CD4-positive, alpha-beta T cell treated with Interferon alpha-2 for 1 hour (primary cell): Measurements from ENCODE around the gene SYMPK.
"Not testable (repeated sequence)": the region's sequence is repeated elsewhere in the genome, so short reads cannot be mapped to it uniquely, and the experiment has no call there.

Experiments
- DNase-seq, 2 donors: peaks; one replicate each; pipeline ENCODE4 v3.0.0-alpha.2; 2020 to 2022

SYMPK gene

DNA sequence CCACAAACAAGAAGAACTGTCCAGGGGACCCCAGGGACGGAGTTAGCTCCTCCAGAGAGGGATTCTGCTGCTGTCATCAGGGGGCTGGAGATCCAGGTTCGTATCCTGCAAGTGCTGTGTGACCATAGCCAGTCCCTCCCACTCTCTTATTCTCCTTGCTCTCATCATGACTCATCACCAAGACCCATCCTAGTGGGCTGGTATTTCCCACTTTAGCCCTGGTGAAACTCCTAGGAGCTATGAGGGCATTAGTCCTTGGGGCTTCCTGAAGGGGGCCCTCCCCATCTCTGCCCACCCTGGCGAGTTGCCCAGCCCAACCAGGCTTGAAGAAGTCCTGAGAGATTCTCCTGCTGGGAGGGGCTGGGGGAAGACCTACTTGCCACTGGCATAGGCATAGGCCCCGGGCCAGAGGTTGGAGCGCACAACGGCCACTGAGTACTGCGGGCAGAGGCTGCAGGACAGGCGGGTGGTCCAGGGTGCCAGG lies 62.8 kb downstream of the SYMPK start:
- DNase-seq: no peak

- not testable (repeated sequence) for DNase-seq
These were observed 63.4 kb downstream of the SYMPK start for GRCh38 chr19:45799541-45799940.

DNA sequence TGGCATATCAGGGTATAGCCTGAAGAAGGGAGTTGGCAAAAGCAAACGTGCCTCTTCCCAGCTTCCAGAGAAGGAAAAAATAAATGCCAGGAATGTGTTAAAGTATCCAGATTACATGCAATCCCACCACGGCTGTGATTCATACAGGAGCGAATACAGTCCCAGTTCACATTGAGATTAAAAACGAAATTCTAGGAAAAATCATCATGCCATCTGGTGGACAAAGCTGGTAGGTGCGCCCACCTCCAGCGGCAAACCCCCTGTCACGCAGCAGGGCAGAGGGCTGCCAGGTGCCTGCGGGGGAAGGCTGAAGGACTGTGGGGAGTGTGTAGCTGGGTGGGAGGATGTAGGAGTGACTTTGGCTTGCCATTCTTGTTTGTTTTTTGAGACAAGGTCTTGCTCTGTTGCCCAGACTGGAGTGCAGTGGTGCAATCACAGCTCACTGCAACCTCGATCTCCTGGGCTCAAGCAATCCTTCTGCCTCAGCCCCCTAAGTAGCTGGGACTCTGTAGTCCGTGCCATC lies 63.9 kb downstream of the SYMPK start:
- peak; percentile 55 to 74 for DNase-seq

DNA sequence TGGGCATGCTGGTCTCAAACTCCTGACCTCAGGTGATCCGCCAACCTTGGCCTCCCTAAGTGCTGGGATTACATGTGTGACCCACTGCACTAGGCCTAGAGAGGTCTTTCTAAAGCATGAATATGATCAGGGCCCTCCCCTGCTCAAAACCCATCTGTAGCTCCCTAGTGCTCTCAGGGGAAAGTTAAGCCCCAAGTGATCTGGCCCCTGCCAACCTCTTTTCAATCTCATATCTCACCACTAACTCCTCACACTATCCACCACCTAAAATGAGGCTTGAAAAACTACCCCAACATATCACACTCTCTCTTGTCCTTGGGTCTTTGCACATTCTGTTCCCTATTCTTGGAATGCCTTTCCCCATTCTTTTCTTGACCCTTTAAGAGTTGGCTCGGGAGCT lies 68.3 kb downstream of the SYMPK start:
- DNase-seq: no peak

DNA sequence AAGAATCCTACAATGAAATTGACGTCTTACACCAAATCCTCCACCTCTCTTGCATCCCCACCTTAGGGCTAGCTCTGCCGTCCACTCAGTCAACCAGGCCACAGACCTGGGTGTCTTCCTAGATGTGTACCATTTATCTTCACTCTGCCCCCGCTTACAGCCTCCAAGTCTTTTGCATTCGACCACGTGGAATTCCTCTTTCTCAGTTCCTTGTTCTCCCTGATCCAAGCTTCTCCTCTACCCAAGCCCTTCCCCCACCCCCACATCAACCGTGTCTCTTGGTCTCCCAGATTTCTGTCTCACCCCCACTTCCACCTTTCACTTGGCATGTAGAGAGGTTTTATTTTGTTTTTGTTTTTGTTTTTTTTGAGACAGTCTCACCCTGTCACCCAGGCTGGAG lies 69.1 kb downstream of the SYMPK start:
- DNase-seq: no peak

- no peak for DNase-seq
These were observed 69.8 kb downstream of the SYMPK start for GRCh38 chr19:45793178-45793564.

GRCh38 chr19:45792470-45793177 lies 70.3 kb downstream of the SYMPK start, which contains the start of gene DMWD:
TSS of gene DMWD (minus strand) at chr19:45792845. CDS start at chr19:45792756, 89 bp downstream.
- peak; percentile 99 to 100 for DNase-seq

DNA sequence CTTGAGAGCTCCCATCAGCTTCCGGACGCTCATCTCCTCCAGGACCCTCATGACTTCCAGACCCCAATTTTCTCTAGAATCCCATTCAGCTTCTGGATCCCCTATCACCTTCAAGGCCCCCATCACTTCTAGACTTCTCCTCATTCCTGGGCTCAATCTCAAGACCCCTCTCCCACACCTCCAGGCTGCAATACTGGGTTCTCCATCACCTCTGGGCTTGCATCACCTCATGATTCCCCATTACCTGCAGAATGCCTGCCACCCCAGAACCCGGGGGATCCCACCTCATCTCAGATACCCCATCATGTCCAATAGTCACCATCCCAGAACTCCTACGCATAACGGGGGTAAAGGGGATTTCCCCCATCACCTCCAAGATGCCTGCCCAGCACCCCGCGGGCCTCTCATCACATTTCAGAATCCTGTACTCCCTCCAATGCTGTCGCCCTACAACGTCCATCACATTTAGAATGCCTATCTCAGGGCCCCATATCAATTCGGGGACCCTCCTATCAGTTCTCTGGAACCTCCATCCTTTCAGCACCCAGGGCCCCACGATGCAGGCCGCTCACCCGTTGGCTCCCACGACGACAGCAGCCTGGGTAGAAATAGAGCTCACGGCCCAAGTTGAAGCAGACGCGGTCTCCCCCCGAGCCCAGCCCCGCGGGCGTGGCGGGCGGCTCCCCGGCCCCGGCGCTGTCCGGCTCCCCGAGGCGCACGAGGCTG lies 71.0 kb downstream of the SYMPK start:
- no peak for DNase-seq

DNA sequence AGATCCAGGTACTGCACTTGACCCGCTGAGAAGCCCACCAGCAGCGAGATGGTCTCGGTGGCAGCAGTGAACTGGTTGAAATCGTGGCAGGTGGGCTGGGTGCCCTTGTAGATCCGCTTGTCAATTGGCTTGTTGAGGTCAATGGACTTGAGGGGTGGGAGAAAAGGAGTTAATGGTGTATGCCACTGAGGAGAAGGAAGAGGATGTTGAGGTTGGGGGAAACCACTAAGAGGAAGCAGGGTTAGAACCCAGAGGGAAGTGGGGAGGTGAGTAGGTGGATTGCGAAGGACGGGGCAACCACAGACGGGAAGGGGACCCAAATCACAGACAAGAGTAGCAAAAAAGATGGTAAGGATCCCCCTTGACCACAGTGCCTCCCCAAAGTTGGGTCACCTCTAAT lies 72.0 kb downstream of the SYMPK start:
- peak; percentile 44 to 53 for DNase-seq

- DNase-seq: no peak
These were observed 73.7 kb downstream of the SYMPK start for GRCh38 chr19:45789035-45789786.

DNA sequence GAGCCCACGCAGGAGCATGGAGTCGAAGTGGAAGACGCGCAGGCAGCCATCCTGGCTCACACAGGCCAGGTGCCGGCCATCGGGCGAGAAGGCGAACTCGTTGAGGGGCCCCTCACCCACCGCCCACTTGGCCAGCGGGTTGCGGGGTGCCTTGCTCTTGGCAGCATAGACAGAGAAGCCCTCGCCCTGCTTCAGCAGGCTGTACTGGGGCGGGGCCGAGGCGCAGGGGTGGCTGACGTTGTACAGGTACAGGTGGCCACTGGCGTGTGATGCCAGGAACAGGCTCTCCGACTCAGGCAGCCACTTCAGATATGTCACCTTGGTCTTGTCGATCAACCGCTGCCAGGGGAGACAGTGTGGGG lies 76.4 kb downstream of the SYMPK start:
- no peak for DNase-seq

DNA sequence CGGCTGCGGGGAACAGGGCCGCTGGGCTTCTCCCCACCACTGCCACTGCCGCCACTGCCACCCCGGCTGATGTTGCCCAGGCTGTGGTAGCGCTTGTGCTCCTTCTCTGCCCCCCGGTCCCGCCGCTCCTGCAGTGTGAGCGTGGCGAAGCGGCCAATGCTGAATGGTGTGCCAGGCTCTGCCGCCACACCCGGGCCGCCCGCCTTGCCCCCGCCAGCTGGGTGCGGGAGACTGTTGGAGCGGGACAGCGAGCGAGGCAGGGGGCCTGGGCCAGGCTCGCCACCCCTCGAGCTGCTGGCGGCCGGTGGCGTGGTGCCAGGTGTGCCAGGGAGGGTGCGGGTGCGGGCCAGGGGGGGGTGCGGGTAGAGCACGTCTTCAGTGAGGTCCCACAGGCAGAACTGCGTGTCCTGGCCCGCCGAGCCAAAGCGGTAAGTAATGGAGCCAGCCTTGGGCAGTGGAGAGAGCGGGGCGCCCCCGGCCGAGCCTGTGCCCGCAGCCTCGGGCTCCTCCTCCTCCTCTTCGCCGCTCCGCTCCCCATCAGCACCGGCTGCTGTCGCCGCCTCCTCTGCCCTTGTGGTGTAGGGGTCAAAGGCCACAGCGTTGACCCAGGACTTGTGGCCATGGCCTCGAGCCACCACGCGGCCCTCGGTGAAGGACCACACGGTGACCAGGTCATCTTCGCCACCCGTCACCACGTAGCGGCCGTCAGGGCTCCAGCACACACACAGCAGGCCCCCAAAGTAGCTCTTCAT lies 77.0 kb downstream of the SYMPK start:
- no peak for DNase-seq

DNA sequence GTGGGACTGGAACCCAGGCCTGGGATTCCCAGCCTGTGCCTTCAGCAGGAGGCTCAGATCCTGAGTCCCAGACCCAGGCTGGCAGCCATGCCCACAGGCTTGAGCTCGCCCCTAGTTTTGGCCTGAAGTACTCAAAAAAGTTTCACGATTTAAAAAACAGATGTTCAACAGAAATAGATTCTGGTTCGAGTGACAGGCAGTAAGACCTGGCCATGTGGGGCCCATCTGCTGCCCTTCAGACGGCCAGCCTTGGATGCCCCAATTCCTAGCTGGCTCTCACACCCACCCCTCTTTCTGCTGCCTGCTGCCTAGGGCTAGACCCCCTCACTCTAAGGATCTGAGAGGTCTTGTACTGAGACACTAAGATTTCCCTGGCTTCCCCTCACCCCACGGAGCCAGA lies 77.8 kb downstream of the SYMPK start:
- DNase-seq: no peak

DNA sequence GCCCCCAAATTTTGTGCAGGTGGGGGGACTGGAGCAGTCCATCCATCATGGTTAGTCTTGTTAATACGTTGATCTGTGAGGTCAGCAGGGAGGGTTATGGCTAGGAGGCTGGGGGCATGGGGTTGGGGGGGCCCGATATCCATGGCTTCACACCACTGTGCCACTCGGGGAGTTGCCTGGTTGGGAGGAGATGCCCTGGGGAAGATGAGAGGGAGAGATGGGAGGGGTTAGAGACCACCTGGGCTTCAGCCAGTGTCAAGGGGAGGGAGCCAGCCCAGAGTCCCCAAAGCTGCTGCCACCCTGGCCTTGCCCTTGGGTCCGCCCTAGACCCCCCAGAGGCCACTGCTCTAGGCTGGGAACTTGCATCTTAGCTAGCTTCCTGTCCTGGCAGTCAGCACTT lies 78.9 kb downstream of the SYMPK start:
- no peak for DNase-seq

DNA sequence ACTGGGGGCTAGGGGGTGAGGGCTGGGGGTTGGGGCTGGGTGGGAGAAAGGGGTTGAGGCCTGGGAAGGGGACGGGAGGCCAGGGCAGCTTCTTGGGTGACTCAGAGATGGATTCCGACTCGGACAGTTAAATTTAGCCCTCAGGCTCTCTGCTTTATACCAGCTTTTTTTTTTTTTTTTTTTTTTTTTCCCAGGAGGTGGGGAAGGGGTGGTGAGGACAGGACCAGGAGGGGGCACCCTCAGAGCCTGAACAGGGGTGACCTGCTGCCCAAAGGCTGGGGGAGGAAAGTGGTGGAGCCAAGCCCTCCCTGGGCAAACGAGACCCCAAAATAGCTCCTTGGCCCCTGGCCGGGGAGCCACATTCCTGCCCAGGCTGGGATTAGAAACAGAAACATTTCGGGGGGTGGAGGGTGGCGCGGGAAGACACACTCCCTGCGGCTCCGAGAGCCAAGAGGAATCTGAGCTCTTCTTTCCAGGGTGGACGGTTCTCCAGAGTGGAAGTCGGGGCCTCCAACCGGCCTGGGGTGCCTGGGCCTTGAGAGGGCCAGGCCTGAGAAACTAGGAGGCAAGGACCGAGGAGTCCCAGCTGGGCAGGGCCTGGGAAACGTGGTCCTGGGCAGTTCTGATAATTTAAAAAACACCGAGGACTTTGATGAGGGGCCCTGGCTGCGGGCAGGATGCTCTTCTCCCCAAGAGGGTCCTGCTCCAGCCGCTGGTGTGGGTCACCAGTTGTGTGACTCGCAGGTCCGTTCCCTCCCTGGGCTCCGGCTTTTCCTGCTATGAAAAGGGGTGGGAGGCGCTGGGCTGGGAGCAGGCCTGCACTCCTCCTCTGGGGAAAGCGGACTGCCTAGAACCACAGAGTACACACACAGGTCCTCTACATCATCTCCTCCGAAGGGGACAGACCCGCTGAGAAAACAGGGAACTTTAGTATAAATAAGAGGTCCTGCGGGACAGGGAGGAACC lies 79.8 kb downstream of the SYMPK start:
- no peak for DNase-seq

DNA sequence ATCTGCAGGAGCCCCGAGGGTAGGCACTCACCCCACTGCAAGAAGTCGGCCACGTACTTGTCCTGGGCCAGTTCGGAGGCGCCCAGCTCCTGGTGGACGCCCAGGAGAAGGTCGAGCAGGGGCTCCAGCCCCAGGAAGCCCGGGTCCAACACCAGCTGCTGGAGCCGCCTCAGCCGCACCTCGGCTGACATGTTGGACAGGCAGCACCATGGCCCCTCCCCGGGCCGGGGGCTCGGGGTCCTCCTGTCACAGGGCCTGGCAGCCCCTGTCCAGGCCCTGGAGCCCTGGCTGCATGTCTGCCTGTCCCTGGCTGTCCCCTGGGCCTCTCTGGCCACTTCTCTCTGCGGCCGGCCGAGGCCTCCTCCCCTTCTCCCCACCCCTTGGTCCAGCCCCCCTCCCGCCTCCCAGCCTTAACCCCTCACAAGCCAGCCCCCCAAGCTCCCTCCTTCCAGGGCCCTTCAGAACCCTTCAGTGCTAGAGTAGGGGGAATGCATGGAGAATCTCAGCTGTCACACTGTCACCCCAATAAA lies 80.7 kb downstream of the SYMPK start, which contains the start of gene DMPK:
Gene DMPK, minus strand, starts transcription at position 329 of the 530 bp plus-strand sequence. Its CDS starts 138 bp downstream, at position 191.
- no peak for DNase-seq

DNA sequence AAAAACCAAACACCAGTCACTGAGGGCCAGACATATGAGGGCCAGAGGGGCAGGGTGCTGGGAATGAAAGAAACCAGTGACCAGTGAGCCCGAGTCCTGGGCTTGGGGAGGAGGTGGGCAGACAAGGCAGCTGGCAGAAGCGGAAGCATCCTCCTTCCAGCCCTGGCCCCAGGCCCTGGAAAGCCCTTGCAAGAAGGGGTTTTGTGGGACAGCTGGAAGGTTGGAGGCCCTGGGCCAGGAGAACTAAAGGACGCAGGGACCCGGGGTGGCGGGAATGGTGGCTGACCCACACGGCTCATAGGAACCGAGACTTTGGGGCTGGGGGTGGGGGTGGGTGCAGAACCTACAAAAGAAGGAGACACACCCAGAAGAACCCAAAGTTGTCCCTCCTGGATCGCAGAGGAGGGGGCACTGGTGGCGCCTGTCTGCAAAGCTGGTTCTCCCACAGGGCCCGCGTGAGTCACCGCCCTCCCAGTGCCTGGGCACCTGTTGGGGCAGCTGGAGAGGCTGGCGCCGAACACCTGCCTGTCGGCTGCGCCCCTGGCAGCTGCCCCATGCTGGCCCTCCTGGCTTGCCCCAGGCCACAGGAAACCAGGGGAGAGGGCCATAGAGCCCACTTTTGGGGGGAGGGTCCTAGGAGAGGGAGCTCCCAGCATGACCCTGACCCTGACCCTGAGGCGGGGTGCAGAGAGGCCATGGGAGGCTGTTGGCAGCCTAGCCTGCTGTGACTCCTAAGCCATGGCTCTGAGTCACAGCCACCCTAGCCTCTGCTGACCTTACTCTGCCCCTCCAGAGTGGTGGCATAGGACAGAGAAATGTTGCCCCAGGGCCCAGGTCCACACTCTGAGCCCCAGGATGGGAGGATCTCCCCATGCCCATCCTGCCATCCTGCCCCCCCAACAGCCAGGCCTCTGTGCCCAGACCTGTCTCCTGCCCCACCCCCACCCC lies 81.5 kb downstream of the SYMPK start:
- no peak for DNase-seq

DNA sequence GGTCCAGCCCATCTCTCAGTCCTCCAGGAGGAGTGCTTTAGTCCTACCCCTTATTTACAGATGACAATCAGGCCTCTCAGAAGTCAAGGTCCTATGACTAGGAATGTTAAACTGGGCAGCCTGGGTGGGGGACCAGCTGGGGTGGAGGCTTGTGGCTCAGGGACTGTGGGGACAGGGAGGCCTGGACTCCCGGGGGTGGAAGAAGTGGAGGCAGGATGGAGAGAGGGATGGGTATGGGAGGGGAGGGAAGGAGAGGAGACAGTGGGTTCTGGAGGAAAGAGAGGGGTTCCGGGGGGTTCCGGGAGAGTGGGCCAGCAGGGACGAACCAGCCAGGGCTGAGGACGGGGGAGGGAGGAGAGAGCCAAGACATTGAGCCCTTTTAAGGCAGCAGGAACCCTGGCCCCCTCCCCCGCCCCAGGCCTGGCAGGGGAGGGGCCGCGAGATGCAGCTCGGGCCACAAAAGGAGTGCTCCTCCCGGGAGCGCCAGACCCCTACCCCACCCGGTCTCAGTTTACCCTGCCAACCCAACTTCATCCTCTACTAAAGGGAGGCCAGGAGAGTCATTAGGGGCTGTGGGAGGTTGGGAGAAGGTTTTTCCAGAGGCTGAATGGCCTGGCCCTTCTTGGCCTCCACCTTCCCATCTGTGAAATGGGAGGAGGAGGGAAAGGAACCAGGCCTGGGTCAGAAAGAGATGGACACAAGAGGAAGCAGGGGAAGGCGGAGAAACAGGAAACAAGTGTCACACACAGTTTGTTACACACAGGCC lies 82.3 kb downstream of the SYMPK start:
- no peak for DNase-seq

- no peak for DNase-seq
These were observed 82.8 kb downstream of the SYMPK start for GRCh38 chr19:45780146-45780447.
